ENCODE data around the gene XK. TPM values are rescaled to one million over a fixed set of nuclear protein-coding genes. Genes with fewer than 3 reads are reported as not detected.

XK gene
- total RNA-seq, 1 donor from 2014 or later = 0.63 TPM

DNA sequence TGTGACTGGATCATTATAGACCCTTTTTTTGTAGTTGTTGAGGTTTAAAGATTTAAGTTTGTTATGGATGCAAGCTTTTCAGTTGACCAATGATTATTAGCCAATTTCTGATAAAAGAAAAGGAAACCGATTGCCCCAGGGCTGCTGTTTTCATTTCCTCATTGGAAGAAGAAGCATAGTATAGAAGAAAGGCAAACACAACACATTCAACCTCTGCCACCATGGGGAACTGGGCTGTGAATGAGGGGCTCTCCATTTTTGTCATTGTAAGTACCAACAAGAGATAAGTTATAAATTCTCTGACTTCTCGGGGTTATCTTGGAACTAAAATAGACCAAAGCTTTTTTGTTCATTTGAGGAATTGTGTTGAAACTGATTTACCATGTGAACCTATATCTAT lies 94.3 kb downstream of the XK start, which contains the start of gene CYBB:
TSS of gene CYBB (plus strand) at position 203 of the 400 bp plus-strand sequence. CDS start at position 222, 19 bp downstream.
- DNase-seq (ENCODE audit: low read depth) = no peak
- H3K4me3 ChIP-seq (ENCODE audit: low read depth, low read length) = no peak within 1 kb of the TSS
- TF ChIP-seq, protein P1, sequence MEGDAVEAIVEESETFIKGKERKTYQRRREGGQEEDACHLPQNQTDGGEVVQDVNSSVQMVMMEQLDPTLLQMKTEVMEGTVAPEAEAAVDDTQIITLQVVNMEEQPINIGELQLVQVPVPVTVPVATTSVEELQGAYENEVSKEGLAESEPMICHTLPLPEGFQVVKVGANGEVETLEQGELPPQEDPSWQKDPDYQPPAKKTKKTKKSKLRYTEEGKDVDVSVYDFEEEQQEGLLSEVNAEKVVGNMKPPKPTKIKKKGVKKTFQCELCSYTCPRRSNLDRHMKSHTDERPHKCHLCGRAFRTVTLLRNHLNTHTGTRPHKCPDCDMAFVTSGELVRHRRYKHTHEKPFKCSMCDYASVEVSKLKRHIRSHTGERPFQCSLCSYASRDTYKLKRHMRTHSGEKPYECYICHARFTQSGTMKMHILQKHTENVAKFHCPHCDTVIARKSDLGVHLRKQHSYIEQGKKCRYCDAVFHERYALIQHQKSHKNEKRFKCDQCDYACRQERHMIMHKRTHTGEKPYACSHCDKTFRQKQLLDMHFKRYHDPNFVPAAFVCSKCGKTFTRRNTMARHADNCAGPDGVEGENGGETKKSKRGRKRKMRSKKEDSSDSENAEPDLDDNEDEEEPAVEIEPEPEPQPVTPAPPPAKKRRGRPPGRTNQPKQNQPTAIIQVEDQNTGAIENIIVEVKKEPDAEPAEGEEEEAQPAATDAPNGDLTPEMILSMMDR (conservative IDR thresholded peaks at IDR 0.05; ENCODE audit: low read depth, low read length) = no peak

GRCh38 chrX:37781081-37781480 lies 95.5 kb downstream of the XK start:
- TF ChIP-seq, protein P1 (conservative IDR thresholded peaks at IDR 0.05; ENCODE audit: low read depth, low read length) = no peak
- no peak overlapping the region for H3K4me3 ChIP-seq (ENCODE audit: low read depth, low read length)
- no peak for DNase-seq (ENCODE audit: low read depth)

Other genes starting within 250 kb of the XK start
- 0.12 and 1.5 TPM in 2 replicates for gene LANCL3, start 114.1 kb upstream of the XK start, total RNA-seq
- gene CYBB, start 94.3 kb downstream of the XK start, total RNA-seq = not detected in 2 replicates
- gene DYNLT3, start 161.8 kb downstream of the XK start, total RNA-seq = 24.0 and 32.1 TPM in 2 replicates